Muscle layer of colon (tissue), 2 donors: ENCODE measurements around the gene YES1.

Experiments
- H3K27ac ChIP-seq: one replicate; pipeline ENCODE4 v1.7.0; 2013; ENCODE audit warnings: low read depth, mild to moderate bottlenecking, low read length, moderate library complexity
- H3K27me3 ChIP-seq, 2 donors: one replicate each; pipeline ENCODE4 v1.7.0; 2013; ENCODE audit warnings: low read length in 2 of 2, mild to moderate bottlenecking in 2 of 2; ENCODE audit not compliant: insufficient read depth in 2 of 2, control insufficient read depth in 1 of 2
- H3K36me3 ChIP-seq: one replicate; pipeline ENCODE4 v1.7.0; 2013; ENCODE audit warnings: mild to moderate bottlenecking, low read length; ENCODE audit not compliant: insufficient read depth
- H3K4me1 ChIP-seq: one replicate; pipeline ENCODE4 v1.7.0; 2013; ENCODE audit warnings: mild to moderate bottlenecking, low read length; ENCODE audit not compliant: insufficient read depth
- H3K4me3 ChIP-seq, 2 donors: one replicate each; pipeline ENCODE4 v1.7.0; 2013; ENCODE audit warnings: low read length in 2 of 2, low read depth in 1 of 2, mild to moderate bottlenecking in 1 of 2, moderate library complexity in 1 of 2
- H3K9ac ChIP-seq: one replicate; pipeline ENCODE4 v1.7.0; 2013; ENCODE audit warnings: low read length
- H3K9me3 ChIP-seq: one replicate; pipeline ENCODE4 v1.7.0; 2013; ENCODE audit warnings: mild to moderate bottlenecking, low read length
- donor health status: abdominal sarcoma.
- donor health status: Adenocarcinoma of cecum.

Gene YES1

DNA sequence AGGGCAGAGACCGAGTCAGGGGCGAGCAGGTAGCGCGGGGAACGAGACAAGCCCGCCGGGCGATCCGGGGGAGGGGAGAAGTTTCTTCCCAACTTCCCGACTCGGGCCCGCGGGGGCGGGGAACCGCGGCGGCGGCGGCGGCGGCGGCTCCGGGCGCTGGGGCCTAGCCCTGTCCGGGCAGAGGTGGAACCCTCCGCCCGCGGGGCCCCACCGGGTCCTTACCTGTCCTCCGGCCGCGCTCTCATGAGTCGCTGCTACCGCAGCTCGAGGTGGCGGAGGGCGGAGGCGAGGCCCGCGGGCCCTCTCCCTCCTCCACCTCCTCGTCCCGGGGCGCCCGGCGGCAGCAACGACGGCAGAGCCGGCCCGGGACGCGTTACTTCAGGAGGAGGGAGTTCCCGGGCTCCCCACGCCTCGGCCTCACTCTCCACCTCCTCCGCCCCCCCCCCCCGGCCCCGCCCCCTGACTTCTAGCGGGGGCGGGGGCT is at the start of gene YES1:
Gene YES1, minus strand, starts transcription at position 351 of the 484 bp plus-strand sequence. CDS start 55,415 bp downstream, outside the sequence.
- Histone ChIP-seq H3K27me3 (no peaks in the 10 kb centered on the region), H3K4me1 (peaks cover 26% of the 10 kb centered on the region), H3K27ac (peak within 1 kb of the TSS; percentile 90), H3K4me3 (peak within 1 kb of the TSS; percentile 71 to 86), H3K9me3 (no peaks in the 10 kb centered on the region), H3K36me3 (no peaks in the 10 kb centered on the region), H3K9ac (peak within 1 kb of the TSS; percentile 76)

DNA sequence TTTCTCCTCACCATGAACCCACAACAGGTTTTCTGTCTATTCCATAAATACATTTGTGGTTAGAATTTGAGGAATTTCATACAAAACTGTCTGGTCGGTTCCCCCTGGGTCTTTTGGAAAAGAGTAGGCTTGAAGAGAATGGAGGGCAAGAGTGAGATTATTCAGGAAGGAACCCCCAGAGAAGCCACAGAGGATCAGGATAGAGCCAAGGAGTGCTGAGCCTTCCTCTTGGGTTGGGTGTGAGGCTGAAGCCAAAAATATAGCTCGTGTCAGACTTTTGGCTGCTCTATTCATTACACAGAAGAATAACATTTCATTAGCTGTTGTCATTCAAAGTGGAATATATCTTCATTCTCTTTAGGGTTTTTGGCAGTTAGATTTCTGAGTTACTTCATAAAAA is 45.9 kb upstream of the YES1 start:
- Histone ChIP-seq H3K36me3 (no peaks in the 10 kb centered on the region), H3K9ac (no peak overlapping the region), H3K27me3 (no peaks in the 10 kb centered on the region), H3K4me1 (no peaks in the 10 kb centered on the region), H3K4me3 (no peak overlapping the region), H3K27ac (no peak overlapping the region), H3K9me3 (no peaks in the 10 kb centered on the region)

DNA sequence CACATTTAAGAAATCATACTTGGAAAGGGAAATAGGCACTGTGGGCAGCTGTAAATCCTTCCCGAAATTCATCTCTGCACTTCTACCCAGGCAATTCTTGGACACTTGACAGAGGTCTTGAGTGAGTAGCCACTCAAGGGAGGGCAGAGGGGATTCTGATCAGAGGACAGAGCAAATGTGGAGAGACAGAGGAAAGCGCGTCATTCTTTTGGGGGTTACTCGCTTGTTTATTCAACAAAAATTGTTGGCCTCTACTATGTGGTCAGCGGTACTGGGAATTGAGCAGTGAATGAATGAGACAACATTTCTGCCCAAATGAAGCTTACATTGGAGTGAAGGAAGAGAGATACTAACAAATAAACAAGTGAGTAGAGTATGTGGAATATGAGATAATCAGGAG is 41.4 kb upstream of the YES1 start:
- H3K27me3 ChIP-seq: no peaks in the 10 kb centered on the region
- H3K9ac ChIP-seq: no peak overlapping the region
- H3K27ac ChIP-seq: no peak overlapping the region
- H3K9me3 ChIP-seq: no peaks in the 10 kb centered on the region
- no peak overlapping the region for H3K4me3 ChIP-seq
- no peaks in the 10 kb centered on the region for H3K36me3 ChIP-seq
- H3K4me1 ChIP-seq: no peaks in the 10 kb centered on the region

DNA sequence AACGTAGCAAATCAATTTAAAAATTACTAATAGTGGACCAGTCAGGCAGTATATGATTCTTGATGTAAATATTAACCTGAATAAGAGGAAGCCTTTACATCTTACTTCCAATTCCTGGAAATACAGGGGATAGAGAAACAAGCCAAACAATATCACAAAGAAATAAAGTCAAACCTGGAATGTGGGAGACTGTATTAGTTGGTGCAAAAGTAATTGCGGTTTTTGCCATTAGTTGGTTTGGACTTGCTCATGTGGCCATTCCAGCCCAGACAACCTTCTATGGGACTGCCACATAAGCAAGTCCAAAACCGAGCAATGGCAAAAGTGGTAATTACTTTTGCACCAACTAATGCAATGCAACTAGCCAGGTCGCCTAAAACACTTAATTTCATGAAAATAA is 38.9 kb upstream of the YES1 start:
- no peaks in the 10 kb centered on the region for H3K4me1 ChIP-seq
- no peak overlapping the region for H3K4me3 ChIP-seq
- H3K27ac ChIP-seq: no peak overlapping the region
- no peaks in the 10 kb centered on the region for H3K9me3 ChIP-seq
- H3K27me3 ChIP-seq: no peaks in the 10 kb centered on the region
- H3K36me3 ChIP-seq: no peaks in the 10 kb centered on the region
- H3K9ac ChIP-seq: no peak overlapping the region

DNA sequence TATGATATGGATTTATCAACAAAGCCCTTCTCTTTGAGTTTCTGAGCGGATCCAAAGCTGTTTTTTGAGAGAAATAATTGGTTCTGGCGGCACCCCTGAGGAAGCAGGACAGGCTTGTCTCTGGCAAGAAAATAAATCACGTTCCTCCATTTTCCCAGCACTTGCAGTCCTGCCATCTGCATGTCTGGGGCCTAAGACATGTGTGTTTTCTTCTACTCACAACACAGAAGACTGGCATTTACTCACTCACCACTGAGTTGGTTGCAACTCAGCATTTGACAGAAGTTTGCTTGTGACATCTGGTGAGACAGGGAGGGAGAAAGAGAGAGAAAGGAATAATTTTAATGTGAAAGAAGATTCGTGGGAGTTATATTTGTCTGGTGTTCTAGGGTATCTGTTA is 37.0 kb upstream of the YES1 start:
- no peak overlapping the region for H3K27ac ChIP-seq
- H3K4me1 ChIP-seq: no peaks in the 10 kb centered on the region
- no peak overlapping the region for H3K9ac ChIP-seq
- no peaks in the 10 kb centered on the region for H3K9me3 ChIP-seq
- H3K4me3 ChIP-seq: no peak overlapping the region
- no peaks in the 10 kb centered on the region for H3K27me3 ChIP-seq
- H3K36me3 ChIP-seq: no peaks in the 10 kb centered on the region

DNA sequence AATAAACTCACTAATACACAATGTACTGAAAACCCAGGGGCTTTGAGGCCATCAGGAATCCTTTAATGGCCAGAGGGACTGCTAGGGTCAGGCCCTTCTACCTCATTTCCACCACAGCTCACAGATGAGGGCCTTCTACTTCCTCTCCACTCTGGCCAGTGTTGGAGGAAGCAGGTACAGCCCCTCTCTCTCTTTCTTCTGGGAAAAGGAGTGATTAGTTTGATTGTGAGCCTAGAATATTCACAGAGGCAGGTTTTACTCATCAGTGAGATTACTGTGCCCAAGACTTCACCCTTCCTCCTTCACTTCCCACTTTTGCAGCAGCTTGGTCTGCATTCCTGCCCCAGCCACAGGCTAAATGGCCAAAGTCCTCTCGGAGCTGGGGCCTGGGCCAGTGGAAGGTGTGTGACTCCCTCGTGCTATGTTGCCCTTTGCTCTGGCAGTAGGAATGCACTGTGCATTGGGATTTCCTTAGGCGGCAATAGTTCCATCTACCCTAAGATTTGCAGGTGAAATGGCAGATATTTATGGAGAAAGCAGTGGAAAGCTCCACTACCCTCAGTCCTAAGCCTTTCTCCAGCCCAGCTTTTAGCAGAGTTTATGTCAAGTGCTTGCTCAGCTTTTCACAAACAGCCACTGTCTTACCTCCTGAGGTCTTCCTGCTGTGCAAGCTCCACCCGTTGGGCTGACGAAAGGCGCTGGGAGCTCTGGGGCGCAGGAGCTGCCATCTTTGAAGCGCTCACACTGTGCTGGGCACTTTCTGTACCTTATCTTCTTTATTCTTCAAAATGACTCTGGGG is 36.2 kb upstream of the YES1 start:
- Histone ChIP-seq H3K27ac (no peak overlapping the region), H3K4me1 (no peaks in the 10 kb centered on the region), H3K4me3 (no peak overlapping the region), H3K9me3 (no peaks in the 10 kb centered on the region), H3K36me3 (no peaks in the 10 kb centered on the region), H3K9ac (no peak overlapping the region), H3K27me3 (no peaks in the 10 kb centered on the region)

- H3K27me3 ChIP-seq: no peaks in the 10 kb centered on the region
Observed at GRCh38 chr18:845152-845819, 33.2 kb upstream of the YES1 start.

GRCh38 chr18:841647-842370 is 29.8 kb upstream of the YES1 start:
- Histone ChIP-seq H3K36me3 (no peaks in the 10 kb centered on the region), H3K9ac (no peak overlapping the region), H3K4me1 (no peaks in the 10 kb centered on the region), H3K4me3 (no peak overlapping the region), H3K27ac (no peak overlapping the region), H3K27me3 (no peaks in the 10 kb centered on the region), H3K9me3 (no peaks in the 10 kb centered on the region)

More at GRCh38 chr18:845152-845819, 33.2 kb upstream of the YES1 start:
- H3K36me3 ChIP-seq: no peaks in the 10 kb centered on the region
- no peak overlapping the region for H3K27ac ChIP-seq
- no peak overlapping the region for H3K9ac ChIP-seq
- no peaks in the 10 kb centered on the region for H3K9me3 ChIP-seq
- H3K4me3 ChIP-seq: no peak overlapping the region
- H3K4me1 ChIP-seq: no peaks in the 10 kb centered on the region

- H3K27me3 ChIP-seq: no peaks in the 10 kb centered on the region
- no peak overlapping the region for H3K9ac ChIP-seq
- H3K4me1 ChIP-seq: no peaks in the 10 kb centered on the region
- no peak overlapping the region for H3K4me3 ChIP-seq
- no peaks in the 10 kb centered on the region for H3K9me3 ChIP-seq
- H3K27ac ChIP-seq: no peak overlapping the region
- no peaks in the 10 kb centered on the region for H3K36me3 ChIP-seq
Observed at GRCh38 chr18:840516-840915, 28.5 kb upstream of the YES1 start.

GRCh38 chr18:840023-840408 is 28.0 kb upstream of the YES1 start:
- H3K27ac ChIP-seq: no peak overlapping the region
- no peak overlapping the region for H3K4me3 ChIP-seq
- no peaks in the 10 kb centered on the region for H3K9me3 ChIP-seq
- no peaks in the 10 kb centered on the region for H3K36me3 ChIP-seq
- no peaks in the 10 kb centered on the region for H3K4me1 ChIP-seq
- no peak overlapping the region for H3K9ac ChIP-seq
- H3K27me3 ChIP-seq: no peaks in the 10 kb centered on the region

DNA sequence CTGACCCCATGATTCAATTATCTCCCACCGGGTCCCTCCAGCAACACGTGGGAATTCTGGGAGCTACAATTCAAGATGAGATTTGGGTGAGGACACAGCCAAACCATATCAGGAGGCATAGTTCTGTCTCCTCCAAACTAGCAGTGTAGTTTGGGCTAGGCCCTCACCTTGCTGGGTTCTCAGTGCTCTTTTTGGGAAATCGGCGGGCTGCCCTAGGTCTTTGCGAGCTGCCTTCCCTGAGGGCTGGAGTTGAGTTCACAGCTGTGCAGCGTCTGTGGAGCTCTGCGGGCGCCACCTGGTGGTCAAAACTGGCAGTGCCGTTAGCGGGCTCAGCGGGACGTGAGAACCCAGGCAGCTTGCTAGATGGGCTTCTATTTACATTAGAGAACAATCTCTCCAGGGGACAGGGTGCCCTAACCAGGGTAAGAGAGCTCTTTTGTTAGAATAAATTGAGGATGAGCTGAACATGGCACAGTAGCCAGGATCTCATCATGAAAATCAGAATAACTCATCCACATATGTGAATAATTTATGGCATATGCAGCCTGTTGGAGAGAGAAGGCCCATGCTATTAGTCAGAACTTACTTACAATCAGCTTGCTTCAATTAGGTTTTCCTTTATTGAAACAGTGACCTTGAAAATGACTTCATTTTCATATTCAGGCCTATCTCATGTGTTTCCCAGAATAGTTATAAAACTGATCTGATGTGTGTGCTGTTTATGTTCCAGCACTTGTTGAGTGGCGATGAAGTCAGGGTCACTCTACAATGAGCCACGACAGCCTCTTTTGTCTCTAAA is 27.4 kb upstream of the YES1 start:
- Histone ChIP-seq H3K9me3 (no peaks in the 10 kb centered on the region), H3K27me3 (no peaks in the 10 kb centered on the region), H3K4me3 (no peak overlapping the region), H3K4me1 (no peaks in the 10 kb centered on the region), H3K36me3 (no peaks in the 10 kb centered on the region), H3K9ac (no peak overlapping the region), H3K27ac (no peak overlapping the region)
